Spinal cord (tissue), 10 donors: ENCODE data around the gene ANKRD40. TPM values are rescaled to one million over a fixed set of nuclear protein-coding genes. Genes with fewer than 3 reads are reported as not detected.

Source experiments
- DNase-seq, 6 donors: peaks; one replicate each; pipeline versions ENCODE4 v3.0.0 to v3.0.0-alpha.2; 2013 to 2015; ENCODE audit warnings: low spot score in 6 of 6, low read depth in 4 of 6
- H3K27ac ChIP-seq: one replicate; pipeline ENCODE4 v1.5.1; 2013; ENCODE audit warnings: low read depth, low read length, control low read depth
- H3K27me3 ChIP-seq: one replicate; pipeline ENCODE4 v1.6.1; 2013; ENCODE audit warnings: low read length; ENCODE audit not compliant: control insufficient read depth, insufficient read depth
- H3K36me3 ChIP-seq: one replicate; pipeline ENCODE4 v1.6.1; 2013; ENCODE audit warnings: low read length; ENCODE audit not compliant: control insufficient read depth, insufficient read depth
- H3K4me1 ChIP-seq: one replicate; pipeline ENCODE4 v1.6.1; 2013; ENCODE audit warnings: low read length; ENCODE audit not compliant: control insufficient read depth, insufficient read depth
- H3K4me3 ChIP-seq: one replicate; pipeline ENCODE4 v1.5.1; 2013; ENCODE audit warnings: low read depth, low read length, control low read depth
- H3K9me3 ChIP-seq: one replicate; pipeline ENCODE4 v1.6.1; 2013; ENCODE audit warnings: low read length; ENCODE audit not compliant: control insufficient read depth, insufficient read depth
- WGBS: methylation state at CpG from one replicate; pipeline ENCODE4 v1.1.5; 2013; ENCODE audit warnings: missing lambda C conversion rate; ENCODE audit not compliant: insufficient coverage; 5-methylcytosine and 5-hydroxymethylcytosine counted together
- polyA plus RNA-seq, 2 donors: library from polyadenylated mRNA; unstranded; fragments of 120-200 nt; gene quantifications; one replicate each; pipeline ENCODE4 v1.2.1, GENCODE V29; 2013; ENCODE audit not compliant: insufficient read length in 2 of 2
- total RNA-seq, 2 donors: library from RNA; depleted of rRNA in 1 of 2; stranded (reverse); fragments of 120-200 nt in 1 of 2; fragments of >200 nt in 1 of 2; gene quantifications; one replicate each; pipeline versions ENCODE4 v1.2.3 to v1.2.4, GENCODE V29; 2013 to 2014
- donor health status: healthy.

ANKRD40 gene
- total and polyA plus RNA-seq, 4 donors, result 35.7 to 47.5 (median 40.3) TPM

DNA sequence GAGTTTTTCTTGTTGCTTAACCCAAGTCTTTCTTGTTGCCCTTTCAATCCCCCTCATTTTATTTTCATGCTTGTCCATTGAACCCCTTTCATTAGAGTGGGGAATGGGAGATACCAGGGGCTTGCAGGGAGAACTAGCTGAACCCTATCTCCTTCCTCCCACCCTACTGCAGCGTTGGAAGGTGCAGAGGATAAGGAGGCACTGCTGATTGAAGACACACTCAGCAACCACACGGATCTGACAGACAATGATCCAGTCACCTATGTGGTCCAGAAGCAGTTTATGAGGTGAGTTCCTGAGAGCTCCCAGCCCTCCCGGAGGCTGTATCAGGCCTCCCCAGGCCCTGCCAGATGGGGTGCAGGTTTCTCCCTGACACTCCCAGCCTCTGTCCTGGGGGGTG is 32.5 kb downstream of the ANKRD40 start:
- Histone ChIP-seq H3K4me3 (no peak overlapping the region), H3K9me3 (no peaks in the 10 kb centered on the region), H3K4me1 (no peaks in the 10 kb centered on the region), H3K27me3 (no peaks in the 10 kb centered on the region), H3K36me3 (no peaks in the 10 kb centered on the region), H3K27ac (no peak overlapping the region)
- 47% methylated on average over 3 of the region's 3 CpGs for WGBS
- DNase-seq, result no peak

DNA sequence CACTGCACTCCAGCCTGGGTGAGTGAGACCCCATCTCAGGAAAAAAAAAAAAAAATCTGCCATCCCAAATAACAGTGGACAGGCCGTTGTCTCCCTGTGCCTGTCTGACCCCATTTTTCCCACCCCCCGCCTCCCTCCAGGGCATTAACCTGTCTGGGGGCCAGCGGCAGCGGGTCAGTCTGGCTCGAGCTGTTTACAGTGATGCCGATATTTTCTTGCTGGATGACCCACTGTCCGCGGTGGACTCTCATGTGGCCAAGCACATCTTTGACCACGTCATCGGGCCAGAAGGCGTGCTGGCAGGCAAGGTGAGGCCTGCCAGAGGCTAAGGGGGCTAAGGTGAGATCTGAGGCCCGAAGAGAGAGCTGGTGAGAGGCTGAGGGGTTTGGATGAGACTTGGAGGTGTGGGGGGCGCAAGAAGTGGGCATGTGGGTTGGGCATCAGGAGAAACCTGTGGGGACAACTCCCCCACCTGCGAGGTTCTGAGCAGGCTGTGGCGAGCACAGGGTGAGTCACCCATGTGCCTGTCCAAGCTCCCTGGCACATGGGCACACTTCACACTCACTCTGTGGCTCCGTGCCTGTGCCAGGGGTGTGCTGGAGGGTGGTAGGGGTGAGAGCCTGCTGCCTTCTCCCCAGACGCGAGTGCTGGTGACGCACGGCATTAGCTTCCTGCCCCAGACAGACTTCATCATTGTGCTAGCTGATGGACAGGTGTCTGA is 34.7 kb downstream of the ANKRD40 start:
- no peak overlapping the region for H3K27ac ChIP-seq
- 90% methylated on average over 19 of the region's 20 CpGs for WGBS
- H3K27me3 ChIP-seq, result no peaks in the 10 kb centered on the region
- H3K36me3 ChIP-seq, result no peaks in the 10 kb centered on the region
- DNase-seq, result no peak
- H3K4me1 ChIP-seq, result no peaks in the 10 kb centered on the region
- H3K9me3 ChIP-seq, result no peaks in the 10 kb centered on the region
- no peak overlapping the region for H3K4me3 ChIP-seq

DNA sequence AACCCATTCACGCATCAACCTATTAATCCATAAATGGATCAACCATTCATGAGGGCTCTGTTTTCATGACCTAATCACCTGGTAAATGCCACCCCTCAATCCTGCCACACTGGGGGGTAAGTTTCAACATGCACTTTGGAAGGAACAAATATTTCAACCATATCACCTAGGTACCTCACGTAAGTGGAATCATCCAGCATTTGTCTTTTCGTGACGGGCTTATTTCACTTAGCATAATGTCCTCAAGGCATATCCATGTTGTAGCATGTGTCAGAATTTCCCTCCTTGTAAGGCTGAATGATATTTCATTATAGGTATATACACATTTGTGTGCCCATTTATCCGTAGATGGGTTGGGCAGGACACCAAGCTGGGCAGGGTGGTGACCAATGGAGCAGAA is 35.6 kb downstream of the ANKRD40 start:
- 89% methylated on average over 1 of the region's 5 CpGs for WGBS
- Histone ChIP-seq H3K27me3 (no peaks in the 10 kb centered on the region), H3K36me3 (no peaks in the 10 kb centered on the region), H3K4me3 (no peak overlapping the region), H3K9me3 (no peaks in the 10 kb centered on the region), H3K4me1 (no peaks in the 10 kb centered on the region), H3K27ac (no peak overlapping the region)
- no peak for DNase-seq

GRCh38 chr17:50668838-50669581 is 38.7 kb downstream of the ANKRD40 start:
- no peaks in the 10 kb centered on the region for H3K36me3 ChIP-seq
- WGBS, result 86% methylated on average over 6 of the region's 9 CpGs
- H3K4me1 ChIP-seq, result no peaks in the 10 kb centered on the region
- H3K4me3 ChIP-seq, result no peak overlapping the region
- DNase-seq, result no peak
- no peak overlapping the region for H3K27ac ChIP-seq
- H3K27me3 ChIP-seq, result no peaks in the 10 kb centered on the region
- H3K9me3 ChIP-seq, result no peaks in the 10 kb centered on the region

- Histone ChIP-seq H3K27ac (no peak overlapping the region), H3K4me3 (no peak overlapping the region), H3K36me3 (no peaks in the 10 kb centered on the region), H3K27me3 (no peaks in the 10 kb centered on the region), H3K9me3 (no peaks in the 10 kb centered on the region), H3K4me1 (no peaks in the 10 kb centered on the region)
- WGBS, result 45% methylated on average over 8 of the region's 8 CpGs
- DNase-seq, result no peak
Observed at GRCh38 chr17:50668025-50668837, 39.5 kb downstream of the ANKRD40 start.

DNA sequence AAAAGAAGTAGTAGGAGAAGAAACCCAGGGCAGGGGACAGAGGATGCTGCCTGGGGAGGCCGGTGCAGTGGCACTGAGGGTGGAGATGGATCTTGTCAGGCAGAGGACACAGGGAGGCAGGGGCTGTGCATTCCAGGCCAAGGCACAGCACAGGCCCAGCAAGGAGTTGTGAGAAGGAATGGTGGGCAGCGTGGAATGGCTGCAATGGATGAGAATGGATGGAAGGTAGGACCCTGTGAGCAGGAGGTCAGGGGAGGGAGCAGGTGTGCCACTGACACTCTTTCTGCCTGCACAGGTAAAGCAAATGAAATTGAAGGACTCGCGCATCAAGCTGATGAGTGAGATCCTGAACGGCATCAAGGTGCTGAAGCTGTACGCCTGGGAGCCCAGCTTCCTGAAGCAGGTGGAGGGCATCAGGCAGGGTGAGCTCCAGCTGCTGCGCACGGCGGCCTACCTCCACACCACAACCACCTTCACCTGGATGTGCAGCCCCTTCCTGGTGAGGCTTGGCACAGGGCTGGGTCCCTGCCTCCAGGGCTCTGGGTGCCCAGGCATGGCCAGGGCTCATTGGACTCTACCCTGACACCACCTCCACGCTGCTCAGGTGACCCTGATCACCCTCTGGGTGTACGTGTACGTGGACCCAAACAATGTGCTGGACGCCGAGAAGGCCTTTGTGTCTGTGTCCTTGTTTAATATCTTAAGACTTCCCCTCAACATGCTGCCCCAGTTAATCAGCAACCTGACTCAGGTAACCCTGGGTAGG is 40.3 kb downstream of the ANKRD40 start:
- Histone ChIP-seq H3K27me3 (no peaks in the 10 kb centered on the region), H3K4me3 (no peak overlapping the region), H3K36me3 (no peaks in the 10 kb centered on the region), H3K4me1 (no peaks in the 10 kb centered on the region), H3K27ac (no peak overlapping the region), H3K9me3 (no peaks in the 10 kb centered on the region)
- 94% methylated on average over 12 of the region's 14 CpGs for WGBS
- DNase-seq, result no peak

DNA sequence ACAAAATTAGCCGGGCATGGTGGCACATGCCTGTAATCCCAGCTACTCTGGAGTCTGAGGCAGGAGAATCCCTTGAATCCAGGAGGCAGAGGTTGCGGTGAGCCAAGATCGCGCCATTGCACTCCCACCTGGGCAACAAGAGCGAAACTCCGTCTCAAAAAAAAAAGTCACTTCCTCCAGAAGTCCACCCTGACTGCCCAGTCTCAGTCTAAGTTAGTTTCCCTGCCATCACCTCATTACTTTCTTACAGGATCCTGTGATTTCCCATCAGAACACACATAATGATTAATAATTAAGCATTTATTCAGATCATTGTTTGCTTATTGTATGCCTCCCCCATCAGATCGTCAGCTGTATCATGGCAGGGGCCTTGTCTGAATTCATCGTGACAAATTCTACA is 41.4 kb downstream of the ANKRD40 start:
- H3K27me3 ChIP-seq, result no peaks in the 10 kb centered on the region
- H3K27ac ChIP-seq, result no peak overlapping the region
- no peak overlapping the region for H3K4me3 ChIP-seq
- H3K9me3 ChIP-seq, result no peaks in the 10 kb centered on the region
- WGBS, result 89% methylated on average over 6 of the region's 8 CpGs
- H3K36me3 ChIP-seq, result no peaks in the 10 kb centered on the region
- DNase-seq, result no peak
- H3K4me1 ChIP-seq, result no peaks in the 10 kb centered on the region

- no peaks in the 10 kb centered on the region for H3K36me3 ChIP-seq
- H3K27me3 ChIP-seq, result no peaks in the 10 kb centered on the region
- H3K9me3 ChIP-seq, result no peaks in the 10 kb centered on the region
- DNase-seq, result no peak
- no peak overlapping the region for H3K27ac ChIP-seq
- H3K4me3 ChIP-seq, result no peak overlapping the region
- WGBS, result 90% methylated on average over 5 of the region's 5 CpGs
- no peaks in the 10 kb centered on the region for H3K4me1 ChIP-seq
Observed at GRCh38 chr17:50665838-50666237, 41.9 kb downstream of the ANKRD40 start.

DNA sequence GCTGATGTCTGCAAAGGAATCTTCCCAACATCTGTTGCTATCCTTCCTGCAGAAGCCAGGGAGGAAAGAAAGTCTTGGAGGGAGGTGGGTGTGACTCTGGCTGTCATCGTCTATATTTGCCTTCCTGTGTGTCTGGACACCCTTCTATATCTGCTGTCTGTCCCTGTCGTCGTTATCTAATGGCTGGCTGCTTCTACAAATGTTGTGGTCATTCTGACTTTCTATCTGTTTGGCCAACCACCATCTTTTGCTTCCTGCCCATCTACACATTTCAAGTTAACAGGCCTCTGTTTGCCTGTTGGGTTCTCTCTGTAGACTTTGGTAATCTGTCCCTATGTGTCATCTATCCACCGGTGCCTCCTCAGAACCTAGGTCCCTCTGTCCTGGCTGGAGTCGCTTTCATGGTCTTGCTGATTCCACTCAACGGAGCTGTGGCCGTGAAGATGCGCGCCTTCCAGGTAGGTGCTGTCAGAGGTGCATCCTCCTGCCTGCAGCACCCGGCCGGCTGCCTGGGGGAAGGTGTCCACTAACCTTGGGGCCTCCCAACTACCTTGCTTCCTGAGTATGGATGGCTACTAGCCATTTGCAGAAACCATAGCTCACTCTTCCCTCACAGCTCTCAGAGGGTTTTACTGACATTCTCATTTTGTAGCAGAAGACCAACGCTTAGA is 42.8 kb downstream of the ANKRD40 start:
- no peaks in the 10 kb centered on the region for H3K9me3 ChIP-seq
- WGBS, result 99% methylated on average over 7 of the region's 12 CpGs
- H3K27me3 ChIP-seq, result no peaks in the 10 kb centered on the region
- H3K27ac ChIP-seq, result no peak overlapping the region
- H3K4me1 ChIP-seq, result peaks cover 8% of the 10 kb centered on the region
- no peak for DNase-seq
- no peak overlapping the region for H3K4me3 ChIP-seq
- no peaks in the 10 kb centered on the region for H3K36me3 ChIP-seq
